NCI-H226 (cell line): Measurements from ENCODE around the gene DLGAP3.
"Not testable (repeated sequence)": the region's sequence is repeated elsewhere in the genome, so short reads cannot be mapped to it uniquely, and the experiment has no call there.

Source experiments
- DNase-seq: peaks from one replicate; pipeline ENCODE4 v3.0.0-alpha.2; 2015

Gene DLGAP3

GRCh38 chr1:34831721-34832246, 97.7 kb downstream of the DLGAP3 start:
- no peak for DNase-seq

GRCh38 chr1:34829250-34829649, 100.2 kb downstream of the DLGAP3 start:
- no peak for DNase-seq

DNA sequence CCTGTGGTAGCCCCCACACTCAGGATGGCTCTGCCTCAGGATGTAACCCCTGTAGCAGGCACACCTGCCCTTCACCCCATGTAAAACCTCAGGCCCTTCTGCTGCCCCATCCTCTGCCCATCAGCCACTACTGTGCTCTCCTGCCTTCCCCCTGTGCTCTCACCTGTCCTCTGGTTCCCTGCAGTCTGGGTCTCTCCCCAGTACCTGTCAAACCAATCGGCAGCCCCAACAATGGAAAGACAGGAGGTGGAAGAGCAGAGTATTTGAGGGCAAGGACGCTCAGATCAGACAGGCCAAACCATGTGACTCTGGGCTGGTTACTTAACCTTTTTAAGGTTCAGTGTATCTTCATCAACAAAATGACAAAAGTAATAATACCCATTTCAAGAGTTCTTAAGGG, 100.8 kb downstream of the DLGAP3 start:
- DNase-seq, result no peak

- DNase-seq, result no peak
Measured at GRCh38 chr1:34827341-34827941, 102.0 kb downstream of the DLGAP3 start.

DNA sequence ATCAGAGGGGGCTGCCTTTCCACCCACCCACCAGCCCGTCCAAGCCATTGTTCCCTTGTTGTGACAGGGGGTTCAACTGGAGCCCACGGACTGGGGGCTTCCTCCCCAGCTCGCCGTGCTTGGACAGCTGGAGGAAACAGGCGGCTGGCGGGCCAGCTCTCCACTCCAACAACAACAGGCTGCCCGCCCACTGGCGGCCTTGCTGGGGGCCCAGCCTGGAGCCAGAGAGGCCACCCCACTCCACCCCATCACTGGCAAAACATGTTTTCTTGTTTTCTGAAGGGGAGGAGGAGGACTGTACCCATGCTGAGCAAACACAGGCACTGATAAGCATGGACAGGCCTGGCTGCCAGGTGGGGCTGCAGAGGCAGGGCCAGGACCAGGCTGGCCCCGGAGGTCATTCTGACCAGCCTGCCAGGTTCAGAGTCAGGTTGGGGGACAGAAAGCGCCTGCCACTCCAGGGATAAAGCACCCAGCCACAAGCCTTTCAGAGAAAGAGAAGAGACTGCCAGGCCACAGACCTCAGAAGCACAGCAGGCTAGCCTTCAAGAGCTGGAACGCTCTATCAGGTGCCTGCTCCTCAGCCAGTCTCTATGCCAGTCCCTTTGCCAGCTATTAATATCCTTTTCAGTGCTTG, 103.9 kb downstream of the DLGAP3 start:
- DNase-seq, result no peak

GRCh38 chr1:34824817-34825454, 104.5 kb downstream of the DLGAP3 start:
- DNase-seq, result no peak

- no peak for DNase-seq
Measured at GRCh38 chr1:34822202-34822601, 107.2 kb downstream of the DLGAP3 start.

- not testable (repeated sequence) for DNase-seq
Measured at GRCh38 chr1:34818862-34819261, 110.6 kb downstream of the DLGAP3 start.

GRCh38 chr1:34816778-34817177, 112.7 kb downstream of the DLGAP3 start:
- DNase-seq, result no peak

- DNase-seq, result no peak
Measured at GRCh38 chr1:34816332-34816731, 113.1 kb downstream of the DLGAP3 start.
